GM13976 (cell line): ENCODE data around the gene RWDD3.

Source experiments
- DNase-seq: peaks from one replicate; pipeline ENCODE4 v3.0.0; 2012; ENCODE audit warnings: low spot score
- in situ Hi-C: fragments of 300-500 bp; cut with MboI; formaldehyde crosslinking; loops from one replicate; pipeline ENCODE4 v1.12.0; 2022; ENCODE audit warnings: low sequenced_read_pairs, mixed read lengths, inconsistent platforms; ENCODE audit not compliant: unreplicated experiment
- TF ChIP-seq, protein P1 (sequence below): IDR thresholded peaks from 2 replicates; pipeline ENCODE4 v1.5.1; 2012; ENCODE audit warnings: borderline replicate concordance, mild to moderate bottlenecking; ENCODE audit not compliant: insufficient read depth; ENCODE audit errors: extremely low read depth, missing control alignments, control extremely low read depth

RWDD3 gene

GRCh38 chr1:95233737-95234500, at the start of gene RWDD3:
Gene RWDD3 (plus strand): TSS chr1:95234210. CDS start chr1:95234231, 21 bp downstream.
- peak; percentile 95 for DNase-seq
- TF ChIP-seq, protein P1, sequence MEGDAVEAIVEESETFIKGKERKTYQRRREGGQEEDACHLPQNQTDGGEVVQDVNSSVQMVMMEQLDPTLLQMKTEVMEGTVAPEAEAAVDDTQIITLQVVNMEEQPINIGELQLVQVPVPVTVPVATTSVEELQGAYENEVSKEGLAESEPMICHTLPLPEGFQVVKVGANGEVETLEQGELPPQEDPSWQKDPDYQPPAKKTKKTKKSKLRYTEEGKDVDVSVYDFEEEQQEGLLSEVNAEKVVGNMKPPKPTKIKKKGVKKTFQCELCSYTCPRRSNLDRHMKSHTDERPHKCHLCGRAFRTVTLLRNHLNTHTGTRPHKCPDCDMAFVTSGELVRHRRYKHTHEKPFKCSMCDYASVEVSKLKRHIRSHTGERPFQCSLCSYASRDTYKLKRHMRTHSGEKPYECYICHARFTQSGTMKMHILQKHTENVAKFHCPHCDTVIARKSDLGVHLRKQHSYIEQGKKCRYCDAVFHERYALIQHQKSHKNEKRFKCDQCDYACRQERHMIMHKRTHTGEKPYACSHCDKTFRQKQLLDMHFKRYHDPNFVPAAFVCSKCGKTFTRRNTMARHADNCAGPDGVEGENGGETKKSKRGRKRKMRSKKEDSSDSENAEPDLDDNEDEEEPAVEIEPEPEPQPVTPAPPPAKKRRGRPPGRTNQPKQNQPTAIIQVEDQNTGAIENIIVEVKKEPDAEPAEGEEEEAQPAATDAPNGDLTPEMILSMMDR, result peak; percentile 96
- in situ Hi-C loops, result loop anchor here (25.0 kb wide), 1 partner anchor 372 kb away; no protein-coding TSS in a partner anchor

DNA sequence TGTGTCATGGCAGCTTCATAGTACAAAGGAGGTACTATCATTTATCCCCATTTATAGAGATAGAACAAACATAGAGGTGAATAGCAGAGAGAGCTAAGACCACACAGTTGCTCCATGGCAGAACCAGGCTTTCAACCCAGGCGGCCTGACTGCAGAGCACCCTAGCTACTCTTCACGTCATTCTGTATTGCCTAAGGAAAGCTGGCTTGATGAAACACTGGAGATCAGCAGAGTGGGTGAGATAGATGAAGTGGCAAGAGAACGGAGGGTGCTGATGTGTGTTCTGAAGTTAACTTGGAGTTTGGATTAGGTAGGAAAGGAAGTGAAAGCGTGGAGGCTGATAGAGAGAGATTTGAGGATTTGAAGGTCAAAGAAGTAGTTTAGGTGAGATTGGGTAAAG, 47.9 kb upstream of the RWDD3 start:
- in situ Hi-C loops, result no loop called here
- no peak for DNase-seq
- TF ChIP-seq, protein P1, result no peak

GRCh38 chr1:95193591-95193990, 40.4 kb upstream of the RWDD3 start:
- TF ChIP-seq, protein P1, result no peak
- in situ Hi-C loops, result no loop called here
- no peak for DNase-seq

GRCh38 chr1:95195046-95195445, 39.0 kb upstream of the RWDD3 start:
- in situ Hi-C loops, result no loop called here
- no peak for DNase-seq
- TF ChIP-seq, protein P1, result no peak

- TF ChIP-seq, protein P1, result no peak
- in situ Hi-C loops, result no loop called here
- no peak for DNase-seq
Measured at GRCh38 chr1:95196017-95196416, 38.0 kb upstream of the RWDD3 start.

DNA sequence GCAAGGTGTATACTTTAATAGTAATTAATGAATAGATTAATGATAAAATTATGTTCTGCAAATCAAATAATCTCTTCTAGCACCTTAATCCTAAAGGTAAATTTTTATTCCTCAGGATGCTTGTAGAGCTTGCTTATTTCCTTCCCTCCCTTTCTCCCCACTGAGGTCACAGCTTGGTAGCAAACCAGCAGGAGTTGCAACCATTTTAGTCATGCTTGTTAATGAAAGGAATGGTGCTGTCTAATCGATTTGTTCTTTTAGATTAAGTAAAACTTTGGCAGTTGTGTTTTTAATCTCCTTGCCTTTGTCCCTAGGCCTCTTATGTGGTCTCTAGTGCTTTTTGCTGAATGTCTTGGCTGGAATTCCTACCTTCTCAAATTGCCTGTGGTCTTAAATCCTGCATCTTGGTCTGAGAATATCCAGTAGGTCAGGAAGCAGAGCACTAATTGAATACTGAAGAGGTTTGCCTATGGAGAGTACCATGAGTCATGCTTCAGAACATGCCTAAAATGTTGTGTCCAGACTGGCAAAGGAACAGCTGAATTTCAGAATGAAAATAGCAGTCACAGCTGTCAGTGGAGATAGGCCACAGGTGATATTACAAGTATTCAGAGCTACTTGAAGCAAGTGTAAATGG, 36.3 kb upstream of the RWDD3 start:
- in situ Hi-C loops, result no loop called here
- DNase-seq, result no peak
- TF ChIP-seq, protein P1, result no peak
